ENCODE results near the gene ALG3. TPM values are rescaled to one million over a fixed set of nuclear protein-coding genes. Genes with fewer than 3 reads are reported as not detected.

Gene ALG3
- total and polyA plus RNA-seq, 2 experiments from 2014 or later, result 40.2 to 52.4 TPM

GRCh38 chr3:184242297-184242685 is 6.5 kb downstream of the ALG3 start:
- TF ChIP-seq CTCF (IDR thresholded peaks at IDR 0.05; ENCODE audit: low read depth, low read length), result no peak
- Histone ChIP-seq H3K4me3 (no peak overlapping the region), H3K9me3 (ENCODE audit: low read depth) (no peaks in the 10 kb centered on the region), H3K27ac (no peak overlapping the region), H3K4me1 (ENCODE audit: low read depth) (no peaks in the 10 kb centered on the region), H3K36me3 (peaks cover 11% of the 10 kb centered on the region), H3K27me3 (peaks cover 36% of the 10 kb centered on the region)
- no peak for DNase-seq (ENCODE audit: low read depth in 1 of 2, low spot score in 1 of 2)

GRCh38 chr3:184241447-184242296 is 7.1 kb downstream of the ALG3 start:
- peak; percentile 58 for TF ChIP-seq CTCF (IDR thresholded peaks at IDR 0.05; ENCODE audit: low read depth, low read length)
- H3K36me3 ChIP-seq, result peaks cover 11% of the 10 kb centered on the region
- no peaks in the 10 kb centered on the region for H3K4me1 ChIP-seq (ENCODE audit: low read depth)
- H3K4me3 ChIP-seq, result no peak overlapping the region
- H3K27me3 ChIP-seq, result peaks cover 36% of the 10 kb centered on the region
- DNase-seq (ENCODE audit: low read depth in 1 of 2, low spot score in 1 of 2), result peak; percentile 45 to 63
- H3K27ac ChIP-seq, result no peak overlapping the region
- no peaks in the 10 kb centered on the region for H3K9me3 ChIP-seq (ENCODE audit: low read depth)

- Histone ChIP-seq H3K27ac (no peak overlapping the region), H3K36me3 (peaks cover 11% of the 10 kb centered on the region), H3K9me3 (ENCODE audit: low read depth) (no peaks in the 10 kb centered on the region), H3K4me3 (no peak overlapping the region), H3K27me3 (peaks cover 36% of the 10 kb centered on the region), H3K4me1 (ENCODE audit: low read depth) (no peaks in the 10 kb centered on the region)
- no peak for TF ChIP-seq CTCF (IDR thresholded peaks at IDR 0.05; ENCODE audit: low read depth, low read length)
- DNase-seq (ENCODE audit: low read depth in 1 of 2, low spot score in 1 of 2), result no peak
These were observed 7.7 kb downstream of the ALG3 start for GRCh38 chr3:184241141-184241446.

GRCh38 chr3:184240384-184241140 is 8.2 kb downstream of the ALG3 start:
- no peak for TF ChIP-seq CTCF (IDR thresholded peaks at IDR 0.05; ENCODE audit: low read depth, low read length)
- peaks cover 11% of the 10 kb centered on the region for H3K36me3 ChIP-seq
- DNase-seq (ENCODE audit: low read depth in 1 of 2, low spot score in 1 of 2), result peak; percentile 47 to 71
- H3K9me3 ChIP-seq (ENCODE audit: low read depth), result no peaks in the 10 kb centered on the region
- H3K27me3 ChIP-seq, result peaks cover 36% of the 10 kb centered on the region
- H3K4me1 ChIP-seq (ENCODE audit: low read depth), result no peaks in the 10 kb centered on the region
- H3K4me3 ChIP-seq, result no peak overlapping the region
- H3K27ac ChIP-seq, result no peak overlapping the region

GRCh38 chr3:184239708-184240107 is 9.1 kb downstream of the ALG3 start:
- peaks cover 41% of the 10 kb centered on the region for H3K27me3 ChIP-seq
- H3K4me3 ChIP-seq, result no peak overlapping the region
- no peak for TF ChIP-seq CTCF (IDR thresholded peaks at IDR 0.05; ENCODE audit: low read depth, low read length)

More at GRCh38 chr3:184239708-184240107, 9.1 kb downstream of the ALG3 start:
- Histone ChIP-seq H3K4me1 (ENCODE audit: low read depth) (no peaks in the 10 kb centered on the region), H3K36me3 (peaks cover 6% of the 10 kb centered on the region), H3K27ac (no peak overlapping the region), H3K9me3 (ENCODE audit: low read depth) (no peaks in the 10 kb centered on the region)
- DNase-seq (ENCODE audit: low read depth in 1 of 2, low spot score in 1 of 2), result no peak

All from cardiac muscle cell (in vitro differentiated cells and primary cell).